SK-N-SH treated with all-trans-retinoic acid at 6 μM for 48 hours (cell line): Measurements from ENCODE around the gene TEX29.

Experiments used
- ISL1 ChIP-seq: fragments of 250-450 bp; sonication (Bioruptor Pico); IDR thresholded peaks from 2 replicates; pipeline ENCODE4 v2.1.2; 2022; ENCODE audit warnings: mild to moderate bottlenecking, moderate library complexity
- OSR1 ChIP-seq: fragments of 250-450 bp; sonication (Bioruptor Pico); IDR thresholded peaks from 2 replicates; pipeline ENCODE4 v1.8.0; 2022; ENCODE audit warnings: moderate library complexity, mild to moderate bottlenecking, inconsistent platforms
- RARB ChIP-seq: fragments of 250-450 bp; sonication (Bioruptor Pico); IDR thresholded peaks from 2 replicates; pipeline ENCODE4 v1.8.0; 2021; ENCODE audit warnings: mild to moderate bottlenecking, moderate library complexity

- TF ChIP-seq OSR1 (CRISPR knock-in tag) = no peak
- no peak for TF ChIP-seq ISL1 (CRISPR knock-in tag)
- no peak for TF ChIP-seq RARB
Observed at GRCh38 chr13:111280681-111281585, 39.5 kb upstream of the TEX29 start.
